GM12878 (cell line): Measurements from ENCODE around the gene DDO. TPM values are rescaled to one million over a fixed set of nuclear protein-coding genes. Genes with fewer than 3 reads are reported as not detected.

Source experiments
- ATAC-seq: fragments of 200-7000 bp; cut with Tn5 transposase; 3 replicates; pipeline ENCODE4 v1.9.1; 2020; ENCODE audit warnings: mild to moderate bottlenecking, moderate library complexity
- BruUV-seq: library from RNA; stranded (reverse); fragments of 400-500 nt; replicated peaks from 2 replicates; lab custom pipeline; 2021; lab: Mats Ljungman, UMichigan
- CTCF ChIA-PET: fragments of 300-600 bp; sonication (Branson Sonifier 250); formaldehyde crosslinking; extraction: SDS; loops from one replicate; lab custom pipeline; 2021; ENCODE audit warnings: inconsistent platforms; lab: Yijun Ruan, JAX
- POLR2A ChIA-PET: fragments of 350-600 bp; formaldehyde crosslinking; extraction: SDS; loops from one replicate; lab custom pipeline; 2021; ENCODE audit warnings: inconsistent platforms; lab: Charles Lee
- RAD21 ChIA-PET: fragments of 300-600 bp; sonication (Branson Sonifier 250); formaldehyde crosslinking; loops from one replicate; lab custom pipeline; 2023; ENCODE audit warnings: antibody characterized with exemption; ENCODE audit not compliant: unreplicated experiment; lab: Charles Lee
- SMC1A ChIA-PET: fragments of 300-600 bp; sonication (Branson Sonifier 250); formaldehyde crosslinking; loops from one replicate; lab custom pipeline; 2023; ENCODE audit not compliant: unreplicated experiment, uncharacterized antibody; lab: Charles Lee
- DNase-seq: peaks from one replicate; pipeline ENCODE4 v3.0.0-alpha.2; 2011; ENCODE audit warnings: low read depth, low spot score
- FAIRE-seq: peaks from 3 replicates; lab custom pipeline; 2011; peaks lifted over from hg19 to GRCh38; lab: Jason Lieb, UNC
- H2AFZ ChIP-seq: 2 replicates; pipeline ENCODE4 v1.6.0; 2011; ENCODE audit warnings: low read depth, low read length, control low read depth; ENCODE audit not compliant: control insufficient read depth
- H3K27ac ChIP-seq: 2 replicates; pipeline ENCODE4 v1.5.1; 2011; ENCODE audit warnings: control low read depth; ENCODE audit not compliant: control insufficient read depth, insufficient read depth
- H3K27me3 ChIP-seq, 2 experiments: replicated peaks in 1 of 2; 2 replicates each; pipeline versions ENCODE4 v1.6.0 to v1.6.1; 2011; ENCODE audit warnings: low read length in 1 of 2; ENCODE audit not compliant: control insufficient read depth in 2 of 2, insufficient read depth in 2 of 2
- H3K36me3 ChIP-seq, 2 experiments: 2 replicates each; pipeline ENCODE4 v1.5.1; 2011; ENCODE audit warnings: low read length in 1 of 2; ENCODE audit not compliant: control insufficient read depth in 2 of 2, insufficient read depth in 2 of 2
- H3K4me1 ChIP-seq: 2 replicates; pipeline ENCODE4 v1.6.1; 2011; ENCODE audit warnings: mild to moderate bottlenecking, low read length, moderate library complexity, mixed read lengths; ENCODE audit not compliant: control insufficient read depth, insufficient read depth
- H3K4me2 ChIP-seq: 2 replicates; pipeline ENCODE4 v1.6.0; 2011; ENCODE audit warnings: control low read depth; ENCODE audit not compliant: control insufficient read depth, insufficient read depth
- H3K4me3 ChIP-seq: fragments of 200-600 bp; sonication (generic); 2 replicates; pipeline ENCODE4 v1.5.1; 2016
- H3K79me2 ChIP-seq: 2 replicates; pipeline ENCODE4 v1.6.0; 2011; ENCODE audit warnings: low read length; ENCODE audit not compliant: control insufficient read depth, insufficient read depth
- H3K9ac ChIP-seq: 2 replicates; pipeline ENCODE4 v1.8.0; 2011; ENCODE audit warnings: low read length, control low read depth, mixed read lengths; ENCODE audit not compliant: control insufficient read depth, insufficient read depth
- H3K9me3 ChIP-seq: replicated peaks from 3 replicates; pipeline ENCODE4 v1.5.1; 2011; ENCODE audit warnings: mild to moderate bottlenecking, low read length; ENCODE audit not compliant: control insufficient read depth, insufficient read depth
- H4K20me1 ChIP-seq: 2 replicates; pipeline ENCODE4 v1.6.0; 2011; ENCODE audit not compliant: control insufficient read depth, insufficient read depth
- BHLHE40 ChIP-seq, 2 experiments: fragments of 450-650 bp in 1 of 2; IDR thresholded peaks; 2 replicates each; pipeline ENCODE4 v1.6.1; 2011 to 2017; ENCODE audit warnings: low read depth in 2 of 2, borderline replicate concordance in 1 of 2, improper control_type of control experiment in 1 of 2, low read length in 1 of 2, mild to moderate bottlenecking in 1 of 2
- CEBPB ChIP-seq, 2 experiments: fragments of 150-350 bp in 1 of 2; IDR thresholded peaks; 2 replicates each; pipeline ENCODE4 v1.6.1; 2012 to 2014; ENCODE audit warnings: low read depth in 2 of 2, low read length in 2 of 2, borderline replicate concordance in 1 of 2, inconsistent platforms in 1 of 2
- E2F4 ChIP-seq: IDR thresholded peaks from 2 replicates; pipeline ENCODE4 v1.6.1; 2012; ENCODE audit warnings: low read depth, low read length, improper control_type of control experiment
- HSF1 ChIP-seq: fragments of 150-350 bp; IDR thresholded peaks from 2 replicates; pipeline ENCODE4 v1.6.1; 2014; ENCODE audit warnings: mild to moderate bottlenecking, low read depth, low read length
- MEF2B ChIP-seq: fragments of 450-650 bp; IDR thresholded peaks from 2 replicates; pipeline ENCODE4 v1.6.1; 2018; ENCODE audit warnings: mild to moderate bottlenecking, moderate library complexity; ENCODE audit not compliant: partially characterized antibody, poor library complexity, severe bottlenecking
- POLR2AphosphoS2 ChIP-seq: IDR thresholded peaks from 2 replicates; pipeline ENCODE4 v1.6.1; 2011; ENCODE audit warnings: low read depth, mild to moderate bottlenecking, low read length, improper control_type of control experiment, moderate library complexity
- RAD21 ChIP-seq: IDR thresholded peaks from 2 replicates; pipeline ENCODE4 v1.6.1; 2011; ENCODE audit warnings: mild to moderate bottlenecking, low read depth, low read length, moderate library complexity; ENCODE audit not compliant: insufficient read depth
- SIX5 ChIP-seq: IDR thresholded peaks from 2 replicates; pipeline ENCODE4 v1.6.1; 2011; ENCODE audit warnings: mild to moderate bottlenecking, low read depth, low read length, moderate library complexity; ENCODE audit not compliant: severe bottlenecking
- TARDBP ChIP-seq: IDR thresholded peaks from 2 replicates; pipeline ENCODE4 v1.6.1; 2016; ENCODE audit warnings: borderline replicate concordance
- YY1 ChIP-seq: IDR thresholded peaks from 2 replicates; pipeline ENCODE4 v1.6.1; 2011; ENCODE audit warnings: low read depth, mild to moderate bottlenecking, low read length
- WGBS: methylation state at CpG from one replicate; pipeline ENCODE4 v1.1.6; 2016; ENCODE audit warnings: low lambda C conversion rate; ENCODE audit not compliant: insufficient replicate concordance, insufficient coverage; ENCODE audit errors: missing lambda C conversion rate; 5-methylcytosine and 5-hydroxymethylcytosine counted together
- in situ Hi-C: fragments of 300-500 bp; cut with MboI; formaldehyde crosslinking; loops from 9 replicates; pipeline ENCODE4 v1.14.3; 2018; ENCODE audit warnings: mixed read lengths
- intact Hi-C: fragments of 100-400 bp; cut with micrococcal nuclease; formaldehyde crosslinking; loops from one replicate; pipeline ENCODE4 v1.14.2; 2022; ENCODE audit not compliant: unreplicated experiment
- polyA plus RNA-seq, 11 experiments: library from polyadenylated mRNA; depleted of rRNA in 4 of 11; unstranded in 6 of 11; stranded (reverse) in 5 of 11; fragments of >200 nt; fragmentation: Nextera tagmentation in 4 of 11; fragmentation: Illumina TruSeq in 1 of 11; extraction: Ambion mirVana in 4 of 11; extraction: Trizol in 1 of 11; gene quantifications; 1 replicate in 1 of 11; 2 replicates in 10 of 11; pipeline versions ENCODE4 v1.2.1 to v1.2.3, GENCODE V29; 2011 to 2016; ENCODE audit warnings: inconsistent platforms in 2 of 11, missing spikeins in 2 of 11, low read depth in 1 of 11
- total RNA-seq, 4 experiments: library from RNA; depleted of rRNA in 3 of 4; stranded (reverse); fragments of >200 nt in 3 of 4; fragmentation: Illumina TruSeq in 1 of 4; extraction: Trizol in 1 of 4; gene quantifications; 2 replicates each; pipeline versions ENCODE4 v1.2.1 to v1.2.3, GENCODE V29; 2013 to 2021

The DDO gene
- total and polyA plus RNA-seq, 10 of the 15 experiments (the other 5 are each of a cell fraction or from before 2014, with no cell fraction given): 0.04 to 0.14 (median 0.09) TPM; not detected in 6

- Histone ChIP-seq H3K4me1 (no peaks in the 10 kb centered on the region), H3K4me2 (no peak overlapping the region), H3K9ac (no peak overlapping the region), H3K9me3 (no peaks in the 10 kb centered on the region), H3K4me3 (no peak overlapping the region), H3K36me3 (no peaks in the 10 kb centered on the region), H3K27ac (no peak overlapping the region), H2AFZ (no peak overlapping the region), H3K79me2 (no peaks in the 10 kb centered on the region), H3K27me3 (no peaks in the 10 kb centered on the region), H4K20me1 (no peaks in the 10 kb centered on the region)
- 25% methylated on average over 4 of the region's 4 CpGs for WGBS
- no TSS peak for BruUV-seq
- ChIA-PET SMC1A (interaction anchor here (0.7 to 5.5 kb wide), 16 partner anchors 20 to 864 kb away, joined by 3 to 55 read pairs (median 3); no protein-coding TSS in a partner anchor), CTCF (interaction anchor here (0.6 to 7.1 kb wide), 22 partner anchors 9 to 1005 kb away, joined by 3 to 98 read pairs (median 3); partner anchors contain the start of genes CDC40 and WASF1), RAD21 (interaction anchor here (0.7 to 1.8 kb wide), 6 partner anchors 25 to 794 kb away, joined by 3 to 18 read pairs (median 6); no protein-coding TSS in a partner anchor), POLR2A (interaction anchor here (0.6 kb wide), 1 partner anchor 156 kb away, joined by 3 read pairs; no protein-coding TSS in a partner anchor)
- DNase-seq (no peak), ATAC-seq (no peak), FAIRE-seq (no peak)
- in situ Hi-C loops (loop anchor here (5.0 to 10.0 kb wide), 4 partner anchors 215 to 863 kb away; partner anchors contain the start of gene WASF1), intact Hi-C loops (loop anchor here (2.0 to 10.0 kb wide), 2 partner anchors 795 to 863 kb away; no protein-coding TSS in a partner anchor)
- TF ChIP-seq TARDBP (no peak), YY1 (no peak), SIX5 (no peak), E2F4 (no peak), HSF1 (no peak), POLR2AphosphoS2 (no peak), RAD21 (no peak), BHLHE40 (IDR thresholded peaks at IDR 0.05; ENCODE audit: borderline replicate concordance in 1 of 2, low read depth in 2 of 2, low read length in 1 of 2) (no peak), MEF2B (no peak), CEBPB (IDR thresholded peaks at IDR 0.05; ENCODE audit: borderline replicate concordance in 1 of 2, low read depth in 2 of 2, low read length in 2 of 2) (no peak)
Measured at GRCh38 chr6:110389689-110390382, 25.5 kb downstream of the DDO start.
